IPS-20b (cell line): ENCODE data around the gene DICER1.

Source experiments
- H3K27ac ChIP-seq: one replicate; pipeline ENCODE4 v1.5.1; 2013; ENCODE audit warnings: low read length
- H3K27me3 ChIP-seq: 2 replicates; pipeline ENCODE4 v1.6.1; 2013; ENCODE audit warnings: mild to moderate bottlenecking, low read length, inconsistent platforms; ENCODE audit not compliant: insufficient read depth
- H3K36me3 ChIP-seq: 2 replicates; pipeline ENCODE4 v1.6.1; 2013; ENCODE audit warnings: low read depth, mild to moderate bottlenecking, inconsistent platforms, low read length, moderate library complexity; ENCODE audit not compliant: insufficient read depth
- H3K4me1 ChIP-seq: 2 replicates; pipeline ENCODE4 v1.6.1; 2013; ENCODE audit warnings: mild to moderate bottlenecking, control low read depth, inconsistent platforms, low read length, moderate library complexity; ENCODE audit not compliant: insufficient read depth
- H3K4me3 ChIP-seq: 2 replicates; pipeline ENCODE4 v1.5.1; 2013; ENCODE audit warnings: mild to moderate bottlenecking, low read length, inconsistent platforms
- H3K9ac ChIP-seq: 2 replicates; pipeline ENCODE4 v1.6.1; 2013; ENCODE audit warnings: low read depth, mild to moderate bottlenecking, inconsistent platforms, low read length, moderate library complexity
- H3K9me3 ChIP-seq: 2 replicates; pipeline ENCODE4 v1.6.1; 2013; ENCODE audit warnings: mild to moderate bottlenecking, low read depth, low read length, inconsistent platforms; ENCODE audit not compliant: insufficient read depth

The DICER1 gene

GRCh38 chr14:95119336-95119735, 38.0 kb downstream of the DICER1 start:
- Histone ChIP-seq H3K4me3 (no peak overlapping the region), H3K36me3 (peaks cover 63% of the 10 kb centered on the region), H3K4me1 (peaks cover 3% of the 10 kb centered on the region; the same call in 1 of the 2 replicates), H3K9me3 (no peaks in the 10 kb centered on the region), H3K27me3 (no peaks in the 10 kb centered on the region), H3K27ac (no peak overlapping the region), H3K9ac (no peak overlapping the region)

- Histone ChIP-seq H3K27ac (no peak overlapping the region), H3K4me3 (no peak overlapping the region), H3K9me3 (no peaks in the 10 kb centered on the region), H3K36me3 (peaks cover 60% of the 10 kb centered on the region), H3K27me3 (no peaks in the 10 kb centered on the region), H3K9ac (no peak overlapping the region), H3K4me1 (peaks cover 3% of the 10 kb centered on the region; the same call in 1 of the 2 replicates)
Observed at GRCh38 chr14:95117937-95118721, 39.2 kb downstream of the DICER1 start.

DNA sequence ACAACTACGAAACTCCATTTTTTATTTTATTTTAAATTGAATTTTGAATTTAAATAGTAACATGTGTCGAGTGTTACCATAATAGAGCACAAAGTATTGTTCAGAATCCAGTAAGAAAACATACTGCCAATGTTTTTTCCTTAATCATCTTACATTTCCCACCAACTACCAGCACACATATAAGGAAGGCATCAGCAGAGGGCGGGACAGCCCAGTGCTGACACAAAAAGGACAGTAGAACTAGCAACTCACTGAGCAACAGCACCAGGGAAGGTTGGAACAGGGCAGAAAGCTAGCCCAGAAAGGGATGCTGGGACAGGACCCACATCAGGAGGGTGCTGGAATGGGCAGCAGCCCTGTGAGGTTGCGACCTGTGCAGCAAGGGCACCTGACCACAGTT, 43.9 kb downstream of the DICER1 start:
- Histone ChIP-seq H3K27me3 (no peaks in the 10 kb centered on the region), H3K27ac (no peak overlapping the region), H3K4me1 (peaks cover 3% of the 10 kb centered on the region; the same call in 1 of the 2 replicates), H3K4me3 (no peak overlapping the region), H3K9me3 (no peaks in the 10 kb centered on the region), H3K36me3 (peaks cover 89% of the 10 kb centered on the region), H3K9ac (no peak overlapping the region)

GRCh38 chr14:95111507-95112164, 45.7 kb downstream of the DICER1 start:
- H3K27me3 ChIP-seq, result no peaks in the 10 kb centered on the region
- H3K9me3 ChIP-seq, result no peaks in the 10 kb centered on the region
- H3K4me1 ChIP-seq, result no peaks in the 10 kb centered on the region
- no peak overlapping the region for H3K4me3 ChIP-seq
- no peak overlapping the region for H3K27ac ChIP-seq
- peaks cover 94% of the 10 kb centered on the region for H3K36me3 ChIP-seq
- no peak overlapping the region for H3K9ac ChIP-seq

GRCh38 chr14:95110178-95110577, 47.2 kb downstream of the DICER1 start:
- Histone ChIP-seq H3K4me1 (no peaks in the 10 kb centered on the region), H3K9ac (no peak overlapping the region), H3K27ac (no peak overlapping the region), H3K27me3 (no peaks in the 10 kb centered on the region), H3K36me3 (peaks cover 94% of the 10 kb centered on the region), H3K9me3 (no peaks in the 10 kb centered on the region), H3K4me3 (no peak overlapping the region)

GRCh38 chr14:95107711-95108110, 49.6 kb downstream of the DICER1 start:
- Histone ChIP-seq H3K36me3 (peaks cover 98% of the 10 kb centered on the region), H3K27ac (no peak overlapping the region), H3K4me3 (no peak overlapping the region), H3K9me3 (no peaks in the 10 kb centered on the region), H3K9ac (no peak overlapping the region), H3K27me3 (no peaks in the 10 kb centered on the region), H3K4me1 (no peaks in the 10 kb centered on the region)

GRCh38 chr14:95106971-95107370, 50.4 kb downstream of the DICER1 start:
- H3K4me1 ChIP-seq, result no peaks in the 10 kb centered on the region
- no peak overlapping the region for H3K27ac ChIP-seq
- H3K36me3 ChIP-seq, result peaks cover 100% of the 10 kb centered on the region
- no peaks in the 10 kb centered on the region for H3K27me3 ChIP-seq
- no peak overlapping the region for H3K9ac ChIP-seq
- no peak overlapping the region for H3K4me3 ChIP-seq
- no peaks in the 10 kb centered on the region for H3K9me3 ChIP-seq

DNA sequence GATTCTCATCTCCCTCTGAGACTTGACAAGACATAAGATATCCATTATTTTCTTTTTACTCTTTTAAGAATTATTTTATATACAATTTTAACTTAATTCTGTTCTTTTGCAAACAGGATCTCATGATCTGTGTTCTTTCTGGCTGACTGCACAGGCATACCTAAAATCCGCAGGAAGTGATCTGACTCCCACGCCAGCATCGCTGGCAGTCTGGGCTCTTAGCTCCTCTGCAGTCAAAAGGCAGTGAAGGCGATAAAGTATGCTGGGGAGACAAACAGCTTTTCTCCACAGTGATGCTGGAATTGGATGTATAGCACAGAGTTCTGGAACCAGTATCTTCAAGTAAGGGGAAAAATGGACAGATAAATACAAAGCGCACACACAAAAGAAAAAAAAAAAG, 52.4 kb downstream of the DICER1 start:
- no peak overlapping the region for H3K9ac ChIP-seq
- H3K4me1 ChIP-seq, result no peaks in the 10 kb centered on the region
- H3K27ac ChIP-seq, result no peak overlapping the region
- no peaks in the 10 kb centered on the region for H3K27me3 ChIP-seq
- H3K36me3 ChIP-seq, result peaks cover 88% of the 10 kb centered on the region
- H3K4me3 ChIP-seq, result no peak overlapping the region
- H3K9me3 ChIP-seq, result no peaks in the 10 kb centered on the region

- Histone ChIP-seq H3K27ac (no peak overlapping the region), H3K9me3 (no peaks in the 10 kb centered on the region), H3K27me3 (no peaks in the 10 kb centered on the region), H3K9ac (no peak overlapping the region), H3K4me3 (no peak overlapping the region), H3K36me3 (peaks cover 66% of the 10 kb centered on the region), H3K4me1 (no peaks in the 10 kb centered on the region)
Observed at GRCh38 chr14:95102680-95103044, 54.7 kb downstream of the DICER1 start.

- Histone ChIP-seq H3K27ac (no peak overlapping the region), H3K9ac (no peak overlapping the region), H3K9me3 (no peaks in the 10 kb centered on the region), H3K27me3 (no peaks in the 10 kb centered on the region), H3K4me1 (no peaks in the 10 kb centered on the region), H3K36me3 (peaks cover 59% of the 10 kb centered on the region), H3K4me3 (no peak overlapping the region)
Observed at GRCh38 chr14:95101736-95102679, 55.3 kb downstream of the DICER1 start.

DNA sequence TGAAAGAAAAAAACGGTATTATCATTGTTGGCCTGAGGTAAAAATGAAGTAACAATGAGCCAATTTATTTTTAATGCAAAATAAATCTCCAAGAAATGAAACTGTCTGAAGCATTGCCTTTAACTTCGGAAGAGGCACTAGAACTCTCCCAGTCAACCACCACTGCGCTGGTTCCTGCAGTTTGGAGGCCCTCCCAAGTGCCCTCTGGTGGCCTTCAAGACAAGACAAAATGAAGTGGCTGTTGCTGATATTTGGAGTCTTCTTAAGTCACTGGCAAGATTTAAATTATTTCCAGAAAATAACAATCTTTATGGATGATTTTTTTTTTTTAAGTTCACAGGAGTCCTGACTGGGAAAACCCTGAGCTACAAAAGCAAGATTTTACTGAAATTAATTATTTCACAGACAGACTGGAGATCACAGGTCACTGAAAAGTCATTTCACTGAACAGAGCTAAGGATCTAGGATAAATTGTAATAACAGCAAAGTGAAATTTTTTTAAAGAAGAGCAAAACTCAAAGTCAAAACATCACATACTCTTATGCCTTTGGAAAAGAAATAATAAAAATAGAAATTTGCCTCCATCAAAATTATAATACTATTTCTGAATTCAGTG, 58.2 kb downstream of the DICER1 start:
- no peak overlapping the region for H3K27ac ChIP-seq
- H3K36me3 ChIP-seq, result peaks cover 54% of the 10 kb centered on the region
- no peak overlapping the region for H3K9ac ChIP-seq
- no peak overlapping the region for H3K4me3 ChIP-seq
- peaks cover 12% of the 10 kb centered on the region; the same call in 1 of the 2 replicates for H3K4me1 ChIP-seq
- no peaks in the 10 kb centered on the region for H3K27me3 ChIP-seq
- no peaks in the 10 kb centered on the region for H3K9me3 ChIP-seq
